Stimulated activated CD8-positive, alpha-beta memory T cell treated with anti-CD3 and anti-CD28 coated beads, Interleukin-12 subunit alpha, Interleukin-12 subunit beta, amount 100 ng/mL, for 24 hours (primary cell): ENCODE measurements around the gene ITIH1.

Experiments
- DNase-seq: peaks from one replicate; pipeline ENCODE4 v3.0.0-alpha.2; 2020; ENCODE audit errors: extremely low read depth

Gene ITIH1

GRCh38 chr3:52816654-52817053 is 39.3 kb downstream of the ITIH1 start:
- DNase-seq = no peak

GRCh38 chr3:52817221-52817620 is 39.8 kb downstream of the ITIH1 start:
- DNase-seq = no peak

- DNase-seq = no peak
Observed at GRCh38 chr3:52817860-52818259, 40.5 kb downstream of the ITIH1 start.

- no peak for DNase-seq
Observed at GRCh38 chr3:52819936-52820335, 42.5 kb downstream of the ITIH1 start.

- no peak for DNase-seq
Observed at GRCh38 chr3:52820736-52821135, 43.3 kb downstream of the ITIH1 start.

- DNase-seq = no peak
Observed at GRCh38 chr3:52822363-52822762, 45.0 kb downstream of the ITIH1 start.

- DNase-seq = no peak
Observed at GRCh38 chr3:52824037-52824436, 46.6 kb downstream of the ITIH1 start.

GRCh38 chr3:52827441-52827840 is 50.0 kb downstream of the ITIH1 start:
- DNase-seq = no peak

- no peak for DNase-seq
Observed at GRCh38 chr3:52827866-52828376, 50.5 kb downstream of the ITIH1 start.

GRCh38 chr3:52829482-52829881 is 52.1 kb downstream of the ITIH1 start:
- DNase-seq = no peak

GRCh38 chr3:52829906-52830463 is 52.6 kb downstream of the ITIH1 start:
- no peak for DNase-seq

GRCh38 chr3:52830535-52831258 is 53.3 kb downstream of the ITIH1 start, which contains the start of gene ITIH4:
ITIH4 (minus strand) TSS chr3:52830672; CDS start chr3:52830642, 30 bp downstream.
- DNase-seq = no peak

GRCh38 chr3:52831500-52832301 is 54.3 kb downstream of the ITIH1 start:
- no peak for DNase-seq

- no peak for DNase-seq
Observed at GRCh38 chr3:52833202-52833601, 55.8 kb downstream of the ITIH1 start.

- DNase-seq = no peak
Observed at GRCh38 chr3:52834871-52835501, 57.6 kb downstream of the ITIH1 start, which contains the start of gene MUSTN1. MUSTN1 (minus strand) TSS chr3:52835019; CDS start chr3:52834948, 71 bp downstream.

- no peak for DNase-seq
Observed at GRCh38 chr3:52835766-52836470, 58.5 kb downstream of the ITIH1 start.

- DNase-seq = no peak
Observed at GRCh38 chr3:52836471-52836845, 59.1 kb downstream of the ITIH1 start.

- DNase-seq = no peak
Observed at GRCh38 chr3:52836986-52837385, 59.6 kb downstream of the ITIH1 start.

GRCh38 chr3:52838561-52839267 is 61.3 kb downstream of the ITIH1 start:
- no peak for DNase-seq

- no peak for DNase-seq
Observed at GRCh38 chr3:52839268-52839575, 61.8 kb downstream of the ITIH1 start.
